Measurements from ENCODE around the gene KCND2. TPM values are rescaled to one million over a fixed set of nuclear protein-coding genes. Genes with fewer than 3 reads are reported as not detected.

The KCND2 gene
- total and polyA plus RNA-seq, 2 donors from 2014 or later, result 0.19 TPM; not detected in 1

DNA sequence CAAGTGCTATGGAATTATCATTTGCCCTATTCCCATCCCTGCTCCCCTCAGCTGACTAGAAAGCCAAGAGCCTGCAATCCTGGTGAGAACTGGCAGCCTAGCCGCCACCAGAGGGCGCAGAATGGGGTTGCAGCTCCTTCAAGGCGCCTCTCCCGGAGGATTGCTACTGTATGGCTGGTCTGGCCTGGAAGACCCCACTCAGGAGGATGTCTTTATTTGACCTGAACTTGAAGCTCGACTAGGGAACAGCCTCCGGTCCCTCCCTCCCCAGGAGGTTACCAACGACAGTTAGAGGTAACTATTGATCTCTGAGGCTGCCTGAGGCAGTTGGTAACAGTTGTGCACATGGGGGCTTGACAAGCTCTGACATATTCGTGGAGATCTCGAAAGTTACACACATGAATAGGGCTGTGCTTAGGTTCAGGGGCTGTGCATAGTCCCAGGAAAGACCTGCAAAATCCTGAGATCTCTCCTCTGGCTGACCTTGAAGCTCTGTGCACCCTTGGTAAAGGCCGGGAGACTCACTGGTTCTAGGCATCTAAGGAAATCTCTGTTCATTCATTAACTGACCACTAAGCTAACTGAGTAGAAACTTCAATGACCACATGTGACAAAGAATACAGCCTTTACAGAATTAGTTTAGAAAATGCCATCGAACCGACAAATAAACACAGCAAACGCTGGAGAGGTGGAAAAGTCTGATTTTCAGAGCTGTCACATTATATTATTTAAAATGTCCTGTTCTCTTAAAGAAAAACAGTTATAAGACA is 519.3 kb downstream of the KCND2 start:
- H3K27ac ChIP-seq (ENCODE audit: low read depth in 2 of 2, low read length in 2 of 2), result peak overlapping the region in 1 of 2 donors; percentile 13
- TF ChIP-seq, protein P1, sequence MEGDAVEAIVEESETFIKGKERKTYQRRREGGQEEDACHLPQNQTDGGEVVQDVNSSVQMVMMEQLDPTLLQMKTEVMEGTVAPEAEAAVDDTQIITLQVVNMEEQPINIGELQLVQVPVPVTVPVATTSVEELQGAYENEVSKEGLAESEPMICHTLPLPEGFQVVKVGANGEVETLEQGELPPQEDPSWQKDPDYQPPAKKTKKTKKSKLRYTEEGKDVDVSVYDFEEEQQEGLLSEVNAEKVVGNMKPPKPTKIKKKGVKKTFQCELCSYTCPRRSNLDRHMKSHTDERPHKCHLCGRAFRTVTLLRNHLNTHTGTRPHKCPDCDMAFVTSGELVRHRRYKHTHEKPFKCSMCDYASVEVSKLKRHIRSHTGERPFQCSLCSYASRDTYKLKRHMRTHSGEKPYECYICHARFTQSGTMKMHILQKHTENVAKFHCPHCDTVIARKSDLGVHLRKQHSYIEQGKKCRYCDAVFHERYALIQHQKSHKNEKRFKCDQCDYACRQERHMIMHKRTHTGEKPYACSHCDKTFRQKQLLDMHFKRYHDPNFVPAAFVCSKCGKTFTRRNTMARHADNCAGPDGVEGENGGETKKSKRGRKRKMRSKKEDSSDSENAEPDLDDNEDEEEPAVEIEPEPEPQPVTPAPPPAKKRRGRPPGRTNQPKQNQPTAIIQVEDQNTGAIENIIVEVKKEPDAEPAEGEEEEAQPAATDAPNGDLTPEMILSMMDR (IDR thresholded peaks at IDR 0.05; ENCODE audit: borderline replicate concordance, extremely low read depth, insufficient read depth), result peak; percentile 78
- no peak for FAIRE-seq

DNA sequence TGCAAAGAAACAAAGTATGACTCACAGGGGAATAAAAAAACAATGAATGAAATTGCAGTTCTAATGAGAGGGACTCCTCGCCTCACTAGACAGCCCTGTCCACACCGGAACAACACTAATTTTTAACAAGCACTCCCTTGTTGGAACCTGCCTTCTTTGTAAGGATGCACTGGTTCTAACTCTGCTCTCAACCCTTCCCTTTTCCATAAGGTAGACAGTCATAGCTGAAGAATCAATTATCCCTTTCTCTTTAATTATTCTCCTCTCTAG is 519.8 kb downstream of the KCND2 start:
- intact Hi-C loops (cut with DNase I), result no loop called here
- FAIRE-seq (no peak), DNase-seq (no peak)
- H3K27ac ChIP-seq (ENCODE audit: low read depth in 2 of 2, low read length in 2 of 2), result no peak overlapping the region
- H3K36me3 ChIP-seq (ENCODE audit: control insufficient read depth in 2 of 3, insufficient read depth in 3 of 3, low read length in 3 of 3), result peaks cover 0 to 5% (median 0%) of the 10 kb centered on the region in 3 donors
- no peak overlapping the region for H3K4me3 ChIP-seq (ENCODE audit: low read length in 3 of 3)
- no peaks in the 10 kb centered on the region for H3K27me3 ChIP-seq (ENCODE audit: control insufficient read depth, insufficient read depth, low read length)
- no peaks in the 10 kb centered on the region for H3K9me3 ChIP-seq (ENCODE audit: control insufficient read depth in 2 of 3, insufficient read depth in 1 of 3, low read length in 3 of 3)
- peaks cover 0 to 7% (median 7%) of the 10 kb centered on the region in 3 donors for H3K4me1 ChIP-seq (ENCODE audit: control insufficient read depth in 2 of 3, insufficient read depth in 2 of 3, low read depth in 1 of 3, low read length in 3 of 3)
- H3K9ac ChIP-seq (ENCODE audit: low read length in 3 of 3), result no peak overlapping the region
- TF ChIP-seq, protein P1 (IDR thresholded peaks at IDR 0.05; ENCODE audit: borderline replicate concordance, extremely low read depth, insufficient read depth), result no peak

More for the DNA sequence above, 519.3 kb downstream of the KCND2 start:
- Histone ChIP-seq H3K36me3 (ENCODE audit: control insufficient read depth in 2 of 3, insufficient read depth in 3 of 3, low read length in 3 of 3) (peaks cover 0 to 5% (median 0%) of the 10 kb centered on the region in 3 donors), H3K4me3 (ENCODE audit: low read length in 3 of 3) (peak overlapping the region in 1 of 3 donors; percentile 28), H3K9ac (ENCODE audit: low read length in 3 of 3) (no peak overlapping the region), H3K27me3 (ENCODE audit: control insufficient read depth, insufficient read depth, low read length) (no peaks in the 10 kb centered on the region), H3K4me1 (ENCODE audit: control insufficient read depth in 2 of 3, insufficient read depth in 2 of 3, low read depth in 1 of 3, low read length in 3 of 3) (peaks cover 0 to 7% (median 7%) of the 10 kb centered on the region in 3 donors), H3K9me3 (ENCODE audit: control insufficient read depth in 2 of 3, insufficient read depth in 1 of 3, low read length in 3 of 3) (no peaks in the 10 kb centered on the region)
- intact Hi-C loops (cut with DNase I), result no loop called here
- DNase-seq, result peak; percentile 79 to 89 (median 85)

DNA sequence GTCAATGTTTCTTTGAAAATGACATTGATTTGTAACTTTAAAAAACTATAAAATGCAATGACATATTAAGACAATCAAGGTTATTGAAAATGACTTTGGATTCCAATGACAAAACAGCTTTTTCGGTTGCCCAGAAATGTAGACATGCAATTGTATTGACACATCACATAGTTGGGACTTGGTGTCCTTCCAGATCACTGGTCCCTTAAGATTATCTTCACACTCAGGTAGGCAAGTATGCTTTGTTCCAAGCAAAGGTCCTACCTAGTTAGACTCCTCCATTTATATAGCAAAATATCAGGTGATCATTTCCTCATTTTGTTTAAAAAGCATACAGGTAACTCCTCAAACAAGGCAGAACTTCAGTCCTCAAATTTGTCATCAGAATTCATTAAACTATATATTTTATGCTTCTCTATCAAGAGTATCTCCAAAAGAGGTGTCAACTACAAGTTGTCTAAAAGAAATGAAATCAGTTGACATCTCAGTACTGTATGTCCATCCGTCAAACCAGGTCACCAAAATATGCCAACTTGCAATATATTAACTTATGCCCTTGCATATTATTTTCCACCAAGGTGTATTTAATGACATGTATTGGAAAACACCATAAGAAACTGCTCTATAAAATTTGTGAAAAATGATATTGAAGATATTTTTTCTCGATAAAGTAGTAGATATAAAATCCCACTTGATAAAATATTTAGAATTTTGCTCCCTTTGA is 520.4 kb downstream of the KCND2 start:
- Histone ChIP-seq H3K4me3 (ENCODE audit: low read length in 3 of 3) (no peak overlapping the region), H3K9ac (ENCODE audit: low read length in 3 of 3) (no peak overlapping the region), H3K4me1 (ENCODE audit: control insufficient read depth in 2 of 3, insufficient read depth in 2 of 3, low read depth in 1 of 3, low read length in 3 of 3) (peaks cover 0 to 7% (median 7%) of the 10 kb centered on the region in 3 donors), H3K27ac (ENCODE audit: low read depth in 2 of 2, low read length in 2 of 2) (no peak overlapping the region), H3K27me3 (ENCODE audit: control insufficient read depth, insufficient read depth, low read length) (no peaks in the 10 kb centered on the region), H3K36me3 (ENCODE audit: control insufficient read depth in 2 of 3, insufficient read depth in 3 of 3, low read length in 3 of 3) (peaks cover 0 to 5% (median 0%) of the 10 kb centered on the region in 3 donors), H3K9me3 (ENCODE audit: control insufficient read depth in 2 of 3, insufficient read depth in 1 of 3, low read length in 3 of 3) (no peaks in the 10 kb centered on the region)
- TF ChIP-seq, protein P1 (IDR thresholded peaks at IDR 0.05; ENCODE audit: borderline replicate concordance, extremely low read depth, insufficient read depth), result no peak
- DNase-seq (no peak), FAIRE-seq (no peak)
- intact Hi-C loops (cut with DNase I), result no loop called here
